ENCODE measurements around the gene TAS2R3. TPM values are rescaled to one million over a fixed set of nuclear protein-coding genes. Genes with fewer than 3 reads are reported as not detected.

Gene TAS2R3, protein sequence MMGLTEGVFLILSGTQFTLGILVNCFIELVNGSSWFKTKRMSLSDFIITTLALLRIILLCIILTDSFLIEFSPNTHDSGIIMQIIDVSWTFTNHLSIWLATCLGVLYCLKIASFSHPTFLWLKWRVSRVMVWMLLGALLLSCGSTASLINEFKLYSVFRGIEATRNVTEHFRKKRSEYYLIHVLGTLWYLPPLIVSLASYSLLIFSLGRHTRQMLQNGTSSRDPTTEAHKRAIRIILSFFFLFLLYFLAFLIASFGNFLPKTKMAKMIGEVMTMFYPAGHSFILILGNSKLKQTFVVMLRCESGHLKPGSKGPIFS
- under 1 TPM in 1 of 2 donors, not detected in 1; 0.10 TPM for polyA plus RNA-seq

DNA sequence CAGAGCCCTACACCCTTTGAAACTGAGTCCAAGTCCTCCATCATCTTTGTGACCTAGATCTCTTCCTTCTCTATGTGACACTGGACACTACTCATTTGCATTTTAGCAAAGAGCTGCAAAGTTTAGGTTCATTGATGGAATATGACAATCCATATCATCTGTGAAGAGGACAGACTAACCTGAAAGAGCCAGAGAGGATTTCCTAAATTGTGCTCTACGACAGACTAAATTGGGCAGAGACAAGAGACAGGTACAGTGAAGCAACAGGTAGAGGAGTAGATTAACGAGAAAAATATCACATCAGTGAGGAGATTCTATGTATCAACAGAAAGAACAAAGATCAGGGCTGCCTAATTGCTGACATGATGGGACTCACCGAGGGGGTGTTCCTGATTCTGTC lies at the start of gene TAS2R3:
TSS of gene TAS2R3 (plus strand) at position 301 of the 400 bp plus-strand sequence. CDS start at position 363, 62 bp downstream.
- Histone ChIP-seq H3K36me3 (ENCODE audit: control insufficient read depth in 2 of 2, insufficient read depth in 2 of 2, low read length in 1 of 2) (peaks cover 9 to 11% of the 10 kb centered on the region in 2 donors), H3K27ac (ENCODE audit: low read depth in 2 of 2, low read length in 1 of 2) (no peak within 1 kb of the TSS), H3K4me3 (ENCODE audit: low read depth in 1 of 2, low read length in 2 of 2) (no peak within 1 kb of the TSS), H3K4me1 (ENCODE audit: control insufficient read depth in 2 of 2, insufficient read depth in 2 of 2, low read length in 1 of 2) (no peaks in the 10 kb centered on the region), H3K9me3 (ENCODE audit: control insufficient read depth in 2 of 2, insufficient read depth in 1 of 2, low read depth in 1 of 2, low read length in 1 of 2) (no peaks in the 10 kb centered on the region), H3K27me3 (ENCODE audit: control insufficient read depth in 1 of 2, insufficient read depth in 2 of 2, low read length in 2 of 2) (no peaks in the 10 kb centered on the region)
- 89 to 98% methylated on average over 3 of the region's 3 CpGs for WGBS, 2 donors

DNA sequence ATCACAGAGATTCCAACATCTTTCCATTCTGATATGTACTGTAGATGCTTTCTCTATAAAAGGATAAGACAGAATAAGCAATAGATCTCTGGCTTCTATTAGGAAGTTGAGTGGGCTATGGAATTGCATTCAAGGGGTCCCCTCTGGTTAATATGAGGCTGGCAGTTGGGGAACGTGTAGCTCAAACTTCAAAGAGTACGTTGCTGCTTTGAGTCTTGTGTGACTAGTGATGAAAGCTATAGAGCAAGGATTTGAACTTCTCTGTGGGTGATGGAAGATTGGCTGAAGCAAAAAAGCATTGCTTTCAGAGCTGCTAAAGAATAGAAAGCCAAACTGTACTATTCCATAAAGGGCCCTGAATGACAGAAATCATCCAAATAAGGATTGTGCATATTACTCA lies 49.3 kb upstream of the TAS2R3 start:
- H3K9me3 ChIP-seq (ENCODE audit: control insufficient read depth in 2 of 2, insufficient read depth in 1 of 2, low read depth in 1 of 2, low read length in 1 of 2), result no peaks in the 10 kb centered on the region
- no peaks in the 10 kb centered on the region for H3K27me3 ChIP-seq (ENCODE audit: control insufficient read depth in 1 of 2, insufficient read depth in 2 of 2, low read length in 2 of 2)
- no peak overlapping the region for H3K27ac ChIP-seq (ENCODE audit: low read depth in 2 of 2, low read length in 1 of 2)
- no peaks in the 10 kb centered on the region for H3K4me1 ChIP-seq (ENCODE audit: control insufficient read depth in 2 of 2, insufficient read depth in 2 of 2, low read length in 1 of 2)
- H3K36me3 ChIP-seq (ENCODE audit: control insufficient read depth in 2 of 2, insufficient read depth in 2 of 2, low read length in 1 of 2), result no peaks in the 10 kb centered on the region
- no peak overlapping the region for H3K4me3 ChIP-seq (ENCODE audit: low read depth in 1 of 2, low read length in 2 of 2)
- 68 to 80% methylated on average over 2 of the region's 2 CpGs for WGBS, 2 donors

GRCh38 chr7:141715018-141715417 lies 48.9 kb upstream of the TAS2R3 start:
- WGBS, 2 donors, result 65 to 69% methylated on average over 4 of the region's 4 CpGs
- Histone ChIP-seq H3K27me3 (ENCODE audit: control insufficient read depth in 1 of 2, insufficient read depth in 2 of 2, low read length in 2 of 2) (no peaks in the 10 kb centered on the region), H3K27ac (ENCODE audit: low read depth in 2 of 2, low read length in 1 of 2) (no peak overlapping the region), H3K4me3 (ENCODE audit: low read depth in 1 of 2, low read length in 2 of 2) (no peak overlapping the region), H3K4me1 (ENCODE audit: control insufficient read depth in 2 of 2, insufficient read depth in 2 of 2, low read length in 1 of 2) (no peaks in the 10 kb centered on the region), H3K36me3 (ENCODE audit: control insufficient read depth in 2 of 2, insufficient read depth in 2 of 2, low read length in 1 of 2) (no peaks in the 10 kb centered on the region), H3K9me3 (ENCODE audit: control insufficient read depth in 2 of 2, insufficient read depth in 1 of 2, low read depth in 1 of 2, low read length in 1 of 2) (no peaks in the 10 kb centered on the region)

- no peaks in the 10 kb centered on the region for H3K27me3 ChIP-seq (ENCODE audit: control insufficient read depth in 1 of 2, insufficient read depth in 2 of 2, low read length in 2 of 2)
- H3K36me3 ChIP-seq (ENCODE audit: control insufficient read depth in 2 of 2, insufficient read depth in 2 of 2, low read length in 1 of 2), result no peaks in the 10 kb centered on the region
- H3K4me1 ChIP-seq (ENCODE audit: control insufficient read depth in 2 of 2, insufficient read depth in 2 of 2, low read length in 1 of 2), result no peaks in the 10 kb centered on the region
- 79 to 80% methylated on average over 6 of the region's 6 CpGs for WGBS, 2 donors
- H3K4me3 ChIP-seq (ENCODE audit: low read depth in 1 of 2, low read length in 2 of 2), result no peak overlapping the region
- H3K9me3 ChIP-seq (ENCODE audit: control insufficient read depth in 2 of 2, insufficient read depth in 1 of 2, low read depth in 1 of 2, low read length in 1 of 2), result no peaks in the 10 kb centered on the region
- H3K27ac ChIP-seq (ENCODE audit: low read depth in 2 of 2, low read length in 1 of 2), result no peak overlapping the region
Observed at GRCh38 chr7:141715794-141716689, 47.9 kb upstream of the TAS2R3 start.

GRCh38 chr7:141717450-141717849 lies 46.4 kb upstream of the TAS2R3 start:
- Histone ChIP-seq H3K4me3 (ENCODE audit: low read depth in 1 of 2, low read length in 2 of 2) (no peak overlapping the region), H3K9me3 (ENCODE audit: control insufficient read depth in 2 of 2, insufficient read depth in 1 of 2, low read depth in 1 of 2, low read length in 1 of 2) (no peaks in the 10 kb centered on the region), H3K27ac (ENCODE audit: low read depth in 2 of 2, low read length in 1 of 2) (no peak overlapping the region), H3K4me1 (ENCODE audit: control insufficient read depth in 2 of 2, insufficient read depth in 2 of 2, low read length in 1 of 2) (no peaks in the 10 kb centered on the region), H3K27me3 (ENCODE audit: control insufficient read depth in 1 of 2, insufficient read depth in 2 of 2, low read length in 2 of 2) (no peaks in the 10 kb centered on the region), H3K36me3 (ENCODE audit: control insufficient read depth in 2 of 2, insufficient read depth in 2 of 2, low read length in 1 of 2) (no peaks in the 10 kb centered on the region)
- WGBS, 2 donors, result 95 to 96% methylated on average over 1 of the region's 1 CpG

- Histone ChIP-seq H3K27me3 (ENCODE audit: control insufficient read depth in 1 of 2, insufficient read depth in 2 of 2, low read length in 2 of 2) (no peaks in the 10 kb centered on the region), H3K27ac (ENCODE audit: low read depth in 2 of 2, low read length in 1 of 2) (no peak overlapping the region), H3K9me3 (ENCODE audit: control insufficient read depth in 2 of 2, insufficient read depth in 1 of 2, low read depth in 1 of 2, low read length in 1 of 2) (no peaks in the 10 kb centered on the region), H3K4me1 (ENCODE audit: control insufficient read depth in 2 of 2, insufficient read depth in 2 of 2, low read length in 1 of 2) (no peaks in the 10 kb centered on the region), H3K36me3 (ENCODE audit: control insufficient read depth in 2 of 2, insufficient read depth in 2 of 2, low read length in 1 of 2) (no peaks in the 10 kb centered on the region), H3K4me3 (ENCODE audit: low read depth in 1 of 2, low read length in 2 of 2) (no peak overlapping the region)
- 83 to 91% methylated on average over 2 of the region's 2 CpGs for WGBS, 2 donors
Observed at GRCh38 chr7:141722529-141722928, 41.4 kb upstream of the TAS2R3 start.

- Histone ChIP-seq H3K4me3 (ENCODE audit: low read depth in 1 of 2, low read length in 2 of 2) (no peak overlapping the region), H3K27me3 (ENCODE audit: control insufficient read depth in 1 of 2, insufficient read depth in 2 of 2, low read length in 2 of 2) (no peaks in the 10 kb centered on the region), H3K27ac (ENCODE audit: low read depth in 2 of 2, low read length in 1 of 2) (no peak overlapping the region), H3K4me1 (ENCODE audit: control insufficient read depth in 2 of 2, insufficient read depth in 2 of 2, low read length in 1 of 2) (no peaks in the 10 kb centered on the region), H3K36me3 (ENCODE audit: control insufficient read depth in 2 of 2, insufficient read depth in 2 of 2, low read length in 1 of 2) (no peaks in the 10 kb centered on the region), H3K9me3 (ENCODE audit: control insufficient read depth in 2 of 2, insufficient read depth in 1 of 2, low read depth in 1 of 2, low read length in 1 of 2) (no peaks in the 10 kb centered on the region)
- 80 to 94% methylated on average over 1 of the region's 1 CpG for WGBS, 2 donors
Observed at GRCh38 chr7:141729020-141729419, 34.9 kb upstream of the TAS2R3 start.

DNA sequence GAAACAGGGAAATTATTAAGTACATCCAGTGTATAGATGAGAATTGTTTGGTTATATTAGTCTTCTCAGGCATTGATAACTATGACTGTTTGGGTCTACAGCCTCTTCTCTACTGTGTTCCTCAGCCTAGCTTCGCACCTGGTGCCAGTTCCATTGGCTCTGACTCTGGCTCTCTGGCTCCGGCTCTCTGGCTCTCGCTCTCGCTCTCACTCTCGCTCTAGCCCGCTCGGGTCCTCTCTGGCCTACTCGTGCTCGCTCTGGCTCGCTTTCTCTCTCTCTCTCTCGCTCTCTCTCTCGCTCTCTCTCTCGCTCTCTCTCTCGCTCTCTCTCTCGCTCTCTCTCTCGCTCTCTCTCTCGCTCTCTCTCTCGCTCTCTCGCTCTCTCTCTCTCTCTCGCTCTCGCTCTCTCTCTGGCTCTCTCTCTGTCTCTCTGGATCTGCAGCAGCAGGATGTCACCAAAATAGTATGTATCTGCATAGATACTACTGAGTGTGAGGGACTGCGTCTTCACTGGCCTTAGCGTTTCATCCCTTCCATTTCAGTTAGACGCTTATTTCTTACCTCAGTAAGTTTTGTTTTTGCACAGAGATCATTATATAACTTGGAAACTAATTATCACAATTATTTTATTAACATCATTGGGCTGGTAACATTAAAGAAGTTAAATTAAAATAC lies 32.3 kb upstream of the TAS2R3 start:
- H3K27me3 ChIP-seq (ENCODE audit: control insufficient read depth in 1 of 2, insufficient read depth in 2 of 2, low read length in 2 of 2), result no peaks in the 10 kb centered on the region
- no peaks in the 10 kb centered on the region for H3K4me1 ChIP-seq (ENCODE audit: control insufficient read depth in 2 of 2, insufficient read depth in 2 of 2, low read length in 1 of 2)
- H3K9me3 ChIP-seq (ENCODE audit: control insufficient read depth in 2 of 2, insufficient read depth in 1 of 2, low read depth in 1 of 2, low read length in 1 of 2), result no peaks in the 10 kb centered on the region
- H3K36me3 ChIP-seq (ENCODE audit: control insufficient read depth in 2 of 2, insufficient read depth in 2 of 2, low read length in 1 of 2), result no peaks in the 10 kb centered on the region
- no peak overlapping the region for H3K27ac ChIP-seq (ENCODE audit: low read depth in 2 of 2, low read length in 1 of 2)
- 80 to 87% methylated on average over 24 of the region's 24 CpGs for WGBS, 2 donors
- H3K4me3 ChIP-seq (ENCODE audit: low read depth in 1 of 2, low read length in 2 of 2), result no peak overlapping the region

DNA sequence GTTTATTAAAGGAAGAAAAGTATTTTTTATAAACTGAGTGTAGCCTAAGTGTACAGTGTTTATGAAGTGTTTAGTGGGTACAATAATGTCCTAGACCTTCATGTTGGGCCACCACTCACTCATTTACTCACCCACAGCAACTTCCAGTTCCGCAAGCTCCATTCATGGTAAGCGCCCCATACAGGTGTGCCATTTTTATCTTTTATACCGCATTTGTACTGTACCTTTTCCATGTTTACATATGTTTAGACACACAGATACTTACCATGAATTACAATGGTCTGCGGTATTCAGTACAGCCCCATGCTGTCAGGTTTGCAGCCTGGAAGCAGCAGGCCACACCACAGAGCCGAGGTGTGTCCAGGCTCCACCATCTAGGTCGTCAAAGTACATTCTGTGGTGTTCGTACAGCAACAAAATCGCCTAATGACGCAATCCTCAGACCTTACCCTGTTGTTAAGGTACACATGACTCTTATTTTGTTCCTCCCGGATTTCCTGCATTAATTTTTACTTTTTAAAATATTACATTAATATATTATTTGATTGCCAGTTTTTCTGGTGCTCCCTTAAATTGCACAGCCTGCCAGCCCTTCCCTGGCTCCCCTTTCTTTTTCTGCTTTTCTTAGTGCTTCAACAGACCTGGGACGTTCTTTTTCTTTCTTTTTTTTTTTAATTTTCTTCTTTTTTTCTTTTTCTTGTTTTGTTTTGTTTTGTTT lies 26.6 kb upstream of the TAS2R3 start:
- 52 to 62% methylated on average over 11 of the region's 11 CpGs for WGBS, 2 donors
- Histone ChIP-seq H3K27ac (ENCODE audit: low read depth in 2 of 2, low read length in 1 of 2) (peak overlapping the region; percentile 92 to 97), H3K9me3 (ENCODE audit: control insufficient read depth in 2 of 2, insufficient read depth in 1 of 2, low read depth in 1 of 2, low read length in 1 of 2) (no peaks in the 10 kb centered on the region), H3K4me3 (ENCODE audit: low read depth in 1 of 2, low read length in 2 of 2) (peak overlapping the region; percentile 94 to 95), H3K4me1 (ENCODE audit: control insufficient read depth in 2 of 2, insufficient read depth in 2 of 2, low read length in 1 of 2) (peaks cover 0 to 2% of the 10 kb centered on the region in 2 donors), H3K27me3 (ENCODE audit: control insufficient read depth in 1 of 2, insufficient read depth in 2 of 2, low read length in 2 of 2) (no peaks in the 10 kb centered on the region), H3K36me3 (ENCODE audit: control insufficient read depth in 2 of 2, insufficient read depth in 2 of 2, low read length in 1 of 2) (peaks cover 2 to 4% of the 10 kb centered on the region in 2 donors)
